Ramos (cell line): Measurements from ENCODE around the gene TMEM139.
"Not testable (repeated sequence)": the region's sequence is repeated elsewhere in the genome, so short reads cannot be mapped to it uniquely, and the experiment has no call there.

Experiments used
- in situ Hi-C: fragments of 300-500 bp; cut with MboI; formaldehyde crosslinking; loops from one replicate; pipeline ENCODE4 v1.14.3; 2022; ENCODE audit warnings: low sequenced_read_pairs; ENCODE audit not compliant: unreplicated experiment

TMEM139 gene

GRCh38 chr7:143256932-143257331 lies 27.8 kb upstream of the TMEM139 start:
- in situ Hi-C loops, result no loop called here

- in situ Hi-C loops, result no loop called here
Measured at GRCh38 chr7:143257501-143257900, 27.3 kb upstream of the TMEM139 start.

GRCh38 chr7:143258831-143259230 lies 25.9 kb upstream of the TMEM139 start:
- in situ Hi-C loops, result no loop called here

GRCh38 chr7:143259765-143260164 lies 25.0 kb upstream of the TMEM139 start:
- in situ Hi-C loops, result no loop called here

- in situ Hi-C loops, result no loop called here
Measured at GRCh38 chr7:143261901-143262300, 22.9 kb upstream of the TMEM139 start.

- in situ Hi-C loops, result no loop called here
Measured at GRCh38 chr7:143263266-143264195, 21.2 kb upstream of the TMEM139 start, which contains the start of gene GSTK1. GSTK1 (plus strand) TSS chr7:143263441; CDS start chr7:143263514, 73 bp downstream.

- in situ Hi-C loops, result not testable (repeated sequence)
Measured at GRCh38 chr7:143264196-143264568, 20.6 kb upstream of the TMEM139 start.

- in situ Hi-C loops, result no loop called here
Measured at GRCh38 chr7:143265017-143265693, 19.6 kb upstream of the TMEM139 start.

GRCh38 chr7:143269251-143269650 lies 15.5 kb upstream of the TMEM139 start:
- in situ Hi-C loops, result no loop called here

GRCh38 chr7:143271240-143271639 lies 13.5 kb upstream of the TMEM139 start:
- in situ Hi-C loops, result no loop called here

- in situ Hi-C loops, result no loop called here
Measured at GRCh38 chr7:143272871-143273270, 11.9 kb upstream of the TMEM139 start.

GRCh38 chr7:143279186-143280098 lies 5.3 kb upstream of the TMEM139 start:
- in situ Hi-C loops, result no loop called here

- in situ Hi-C loops, result no loop called here
Measured at GRCh38 chr7:143280160-143280559, 4.6 kb upstream of the TMEM139 start.

GRCh38 chr7:143280566-143280965 lies 4.2 kb upstream of the TMEM139 start:
- in situ Hi-C loops, result no loop called here

GRCh38 chr7:143281529-143281928 lies 3.2 kb upstream of the TMEM139 start:
- in situ Hi-C loops, result no loop called here

GRCh38 chr7:143282124-143282523 lies 2.6 kb upstream of the TMEM139 start:
- in situ Hi-C loops, result no loop called here

- in situ Hi-C loops, result no loop called here
Measured at GRCh38 chr7:143283381-143283780, 1.4 kb upstream of the TMEM139 start.

GRCh38 chr7:143285470-143285778 lies 666 bp downstream of the TMEM139 start:
- in situ Hi-C loops, result no loop called here

GRCh38 chr7:143285806-143286521 lies 1.2 kb downstream of the TMEM139 start:
- in situ Hi-C loops, result no loop called here

- in situ Hi-C loops, result no loop called here
Measured at GRCh38 chr7:143286522-143286890, 1.7 kb downstream of the TMEM139 start.
